Measurements from ENCODE around the gene NCKAP5.

DNA sequence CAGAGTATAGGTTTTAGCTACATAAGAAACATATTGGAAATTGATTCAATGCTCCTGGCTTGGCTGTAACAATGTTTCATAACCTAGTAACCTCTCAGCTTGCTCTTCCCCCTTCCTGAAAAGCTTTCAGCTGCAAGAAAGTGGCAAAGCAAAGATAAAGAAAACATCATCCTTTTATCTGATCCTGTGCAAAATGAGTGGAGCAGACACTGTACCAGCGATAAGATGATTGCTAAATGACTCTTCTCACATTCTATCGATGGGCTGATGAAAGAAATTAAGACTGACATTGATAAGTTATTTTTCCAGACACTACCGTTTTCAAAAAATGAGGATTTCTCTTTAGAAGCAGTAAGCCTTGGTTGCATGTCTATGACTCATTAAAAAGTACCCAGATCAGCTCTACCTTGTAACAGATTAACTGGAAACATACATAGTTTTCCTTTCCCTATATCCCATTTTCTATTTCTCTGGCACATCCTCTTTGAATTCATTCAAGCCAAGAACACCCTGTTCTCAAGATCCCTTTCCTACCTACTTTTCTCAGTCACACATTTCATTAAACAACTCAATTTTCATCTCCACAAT is 811.2 kb downstream of the NCKAP5 start:
- TF ChIP-seq, protein P1, sequence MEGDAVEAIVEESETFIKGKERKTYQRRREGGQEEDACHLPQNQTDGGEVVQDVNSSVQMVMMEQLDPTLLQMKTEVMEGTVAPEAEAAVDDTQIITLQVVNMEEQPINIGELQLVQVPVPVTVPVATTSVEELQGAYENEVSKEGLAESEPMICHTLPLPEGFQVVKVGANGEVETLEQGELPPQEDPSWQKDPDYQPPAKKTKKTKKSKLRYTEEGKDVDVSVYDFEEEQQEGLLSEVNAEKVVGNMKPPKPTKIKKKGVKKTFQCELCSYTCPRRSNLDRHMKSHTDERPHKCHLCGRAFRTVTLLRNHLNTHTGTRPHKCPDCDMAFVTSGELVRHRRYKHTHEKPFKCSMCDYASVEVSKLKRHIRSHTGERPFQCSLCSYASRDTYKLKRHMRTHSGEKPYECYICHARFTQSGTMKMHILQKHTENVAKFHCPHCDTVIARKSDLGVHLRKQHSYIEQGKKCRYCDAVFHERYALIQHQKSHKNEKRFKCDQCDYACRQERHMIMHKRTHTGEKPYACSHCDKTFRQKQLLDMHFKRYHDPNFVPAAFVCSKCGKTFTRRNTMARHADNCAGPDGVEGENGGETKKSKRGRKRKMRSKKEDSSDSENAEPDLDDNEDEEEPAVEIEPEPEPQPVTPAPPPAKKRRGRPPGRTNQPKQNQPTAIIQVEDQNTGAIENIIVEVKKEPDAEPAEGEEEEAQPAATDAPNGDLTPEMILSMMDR (IDR thresholded peaks at IDR 0.05; ENCODE audit: insufficient read depth, low read length), result no peak
- TF ChIP-seq, protein P2, sequence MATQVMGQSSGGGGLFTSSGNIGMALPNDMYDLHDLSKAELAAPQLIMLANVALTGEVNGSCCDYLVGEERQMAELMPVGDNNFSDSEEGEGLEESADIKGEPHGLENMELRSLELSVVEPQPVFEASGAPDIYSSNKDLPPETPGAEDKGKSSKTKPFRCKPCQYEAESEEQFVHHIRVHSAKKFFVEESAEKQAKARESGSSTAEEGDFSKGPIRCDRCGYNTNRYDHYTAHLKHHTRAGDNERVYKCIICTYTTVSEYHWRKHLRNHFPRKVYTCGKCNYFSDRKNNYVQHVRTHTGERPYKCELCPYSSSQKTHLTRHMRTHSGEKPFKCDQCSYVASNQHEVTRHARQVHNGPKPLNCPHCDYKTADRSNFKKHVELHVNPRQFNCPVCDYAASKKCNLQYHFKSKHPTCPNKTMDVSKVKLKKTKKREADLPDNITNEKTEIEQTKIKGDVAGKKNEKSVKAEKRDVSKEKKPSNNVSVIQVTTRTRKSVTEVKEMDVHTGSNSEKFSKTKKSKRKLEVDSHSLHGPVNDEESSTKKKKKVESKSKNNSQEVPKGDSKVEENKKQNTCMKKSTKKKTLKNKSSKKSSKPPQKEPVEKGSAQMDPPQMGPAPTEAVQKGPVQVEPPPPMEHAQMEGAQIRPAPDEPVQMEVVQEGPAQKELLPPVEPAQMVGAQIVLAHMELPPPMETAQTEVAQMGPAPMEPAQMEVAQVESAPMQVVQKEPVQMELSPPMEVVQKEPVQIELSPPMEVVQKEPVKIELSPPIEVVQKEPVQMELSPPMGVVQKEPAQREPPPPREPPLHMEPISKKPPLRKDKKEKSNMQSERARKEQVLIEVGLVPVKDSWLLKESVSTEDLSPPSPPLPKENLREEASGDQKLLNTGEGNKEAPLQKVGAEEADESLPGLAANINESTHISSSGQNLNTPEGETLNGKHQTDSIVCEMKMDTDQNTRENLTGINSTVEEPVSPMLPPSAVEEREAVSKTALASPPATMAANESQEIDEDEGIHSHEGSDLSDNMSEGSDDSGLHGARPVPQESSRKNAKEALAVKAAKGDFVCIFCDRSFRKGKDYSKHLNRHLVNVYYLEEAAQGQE (IDR thresholded peaks at IDR 0.05; ENCODE audit: insufficient replicate concordance, low read depth), result no peak
- no peak for TF ChIP-seq POLR2AphosphoS5 (IDR thresholded peaks at IDR 0.05; ENCODE audit: low read depth)

Data from HL-60 (cell line).